G401.6 (cell line): ENCODE data around the gene STPG1.

ENCODE experiments used
- FAIRE-seq: peaks from 2 replicates; lab custom pipeline; 2012; peaks lifted over from hg19 to GRCh38; lab: Jason Lieb, UNC

Gene STPG1

DNA sequence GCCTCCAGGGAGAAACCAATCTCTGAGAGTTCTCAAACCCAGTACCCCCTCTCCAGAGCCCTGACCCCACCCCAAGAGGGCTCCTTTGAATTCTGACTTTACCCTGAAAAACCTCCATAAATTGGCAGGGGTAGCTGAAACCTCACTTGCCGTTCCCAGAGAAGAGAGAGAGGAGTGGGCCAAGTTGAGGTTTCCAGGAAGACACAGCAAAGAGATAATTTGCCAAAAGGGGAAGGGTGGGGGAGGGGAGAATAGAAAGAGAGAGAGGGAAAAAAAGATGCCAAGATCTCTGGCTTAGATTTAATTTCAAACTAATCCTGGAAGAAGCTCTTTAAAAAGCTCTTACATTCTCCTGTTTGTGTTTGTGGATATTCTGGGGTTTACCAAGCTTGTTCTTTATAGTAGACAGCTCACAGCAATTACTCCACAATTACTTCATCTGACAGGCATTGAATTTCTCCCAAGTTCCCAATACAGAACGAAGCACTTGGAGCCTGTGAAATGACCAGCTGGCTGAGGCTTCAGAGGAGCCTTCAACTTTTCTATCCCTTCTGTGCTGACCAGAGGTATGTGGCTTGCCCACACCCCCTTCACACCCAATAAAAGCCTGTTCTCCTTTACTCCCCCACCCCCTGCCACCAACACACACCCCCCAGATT is 95.5 kb downstream of the STPG1 start:
- no peak for FAIRE-seq

- FAIRE-seq: no peak
Observed at GRCh38 chr1:24317081-24317480, 96.5 kb downstream of the STPG1 start.

- no peak for FAIRE-seq
Observed at GRCh38 chr1:24316645-24317044, 96.9 kb downstream of the STPG1 start.

DNA sequence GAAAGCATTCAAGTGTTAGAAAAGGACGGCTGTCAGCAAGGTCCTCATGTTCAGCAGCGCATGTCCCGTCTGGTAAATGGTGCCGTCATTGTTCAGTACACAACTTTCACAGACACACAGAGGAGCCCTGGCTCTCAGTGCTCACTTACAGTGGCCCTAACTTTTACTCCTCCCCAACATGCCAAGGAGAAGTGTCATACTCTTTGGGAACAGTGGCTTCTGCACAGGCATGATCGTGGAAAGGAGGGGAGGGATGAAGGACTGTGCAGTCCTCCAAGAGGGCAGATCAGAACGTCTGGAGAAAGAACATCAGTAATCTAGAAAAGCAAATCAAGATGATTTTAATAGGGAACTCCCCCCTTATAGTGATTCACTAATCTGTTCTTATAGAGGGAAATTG is 98.2 kb downstream of the STPG1 start:
- no peak for FAIRE-seq

- FAIRE-seq: no peak
Observed at GRCh38 chr1:24311741-24312140, 101.8 kb downstream of the STPG1 start.

DNA sequence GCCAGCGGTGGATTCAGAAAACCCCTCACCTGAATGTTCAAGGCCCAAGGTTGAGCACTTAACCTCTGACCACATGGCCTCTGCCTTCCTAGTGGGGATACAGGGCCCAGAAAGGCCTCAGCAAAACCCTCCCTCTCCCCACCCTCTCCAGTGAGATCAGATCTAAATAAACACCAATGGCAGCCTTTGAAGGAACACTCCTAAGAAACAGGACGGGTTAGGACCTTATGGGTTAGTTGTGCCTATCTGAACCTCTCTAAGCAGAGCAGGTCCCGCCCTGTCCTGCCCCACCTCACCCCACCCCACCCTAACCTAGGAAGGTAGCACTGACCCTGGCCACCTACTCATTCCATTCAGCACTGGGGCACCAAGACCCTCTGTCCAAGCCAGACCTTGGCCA is 102.3 kb downstream of the STPG1 start:
- FAIRE-seq: no peak

DNA sequence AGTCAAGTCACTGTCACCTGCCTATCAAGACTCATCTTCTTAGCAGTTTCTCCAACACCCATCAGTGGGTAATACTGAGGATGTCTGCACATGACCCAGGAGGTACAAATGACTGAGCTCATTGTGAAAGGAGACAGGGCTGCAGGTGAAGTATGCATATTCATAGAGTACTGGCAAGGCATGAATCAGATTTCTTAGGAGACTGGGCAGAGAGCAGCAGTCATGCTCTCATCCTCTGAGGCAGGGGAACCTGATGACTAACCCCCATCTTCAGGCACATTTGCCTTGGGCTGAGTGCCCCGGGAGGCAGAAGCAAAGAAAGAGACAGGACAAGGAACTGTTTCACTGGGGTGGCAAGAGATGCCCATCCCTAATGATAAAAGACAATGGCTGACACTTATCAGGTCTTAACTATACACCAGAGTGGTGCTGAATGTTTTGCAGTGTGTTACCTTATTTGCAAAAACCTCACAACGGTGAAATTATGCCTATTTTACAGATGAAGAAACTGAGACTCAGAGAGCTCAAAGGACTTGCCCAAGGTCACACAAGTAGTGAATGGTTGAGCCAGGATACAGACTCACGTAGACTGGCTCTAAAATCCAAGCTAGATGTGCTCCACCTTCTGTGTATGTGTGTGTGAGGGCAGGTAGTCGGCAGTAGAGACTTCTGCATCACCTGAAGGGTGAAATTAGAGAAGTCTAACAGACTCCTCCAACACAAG is 103.7 kb downstream of the STPG1 start:
- no peak for FAIRE-seq

DNA sequence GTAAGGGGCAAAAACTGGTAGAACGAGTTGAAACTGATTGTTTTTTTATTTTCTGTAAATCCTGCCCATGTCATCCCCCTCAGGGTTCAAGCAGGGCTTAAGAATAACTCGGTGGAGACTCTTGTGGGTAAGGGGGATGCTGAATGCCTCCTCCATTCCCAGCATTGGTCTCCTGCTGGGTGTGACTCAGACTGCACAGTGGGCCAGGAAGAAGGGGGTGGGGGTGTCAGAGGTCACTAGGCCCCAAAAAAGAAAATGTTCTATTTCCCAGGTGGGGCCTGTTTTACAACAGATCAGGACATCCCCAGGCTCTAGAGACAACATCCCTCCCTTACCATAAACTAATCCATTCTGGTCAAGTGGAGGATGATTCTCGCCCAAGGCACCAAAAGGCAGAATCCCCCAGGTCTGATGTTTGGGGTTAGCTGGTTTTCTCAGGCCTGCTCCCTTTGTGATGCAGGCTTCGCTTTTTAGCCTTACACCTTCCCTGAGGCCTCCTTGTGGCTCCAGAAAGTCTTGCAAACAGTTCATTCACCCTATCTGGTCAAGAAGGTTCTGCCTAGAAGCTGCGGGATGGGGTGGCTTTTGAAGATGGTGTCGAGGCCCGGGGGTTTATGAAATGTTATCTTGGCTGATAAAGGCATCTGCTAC is 105.1 kb downstream of the STPG1 start:
- FAIRE-seq: no peak
